ENCODE measurements around the gene SLC35F3.
"Not testable (repeated sequence)": the region's sequence is repeated elsewhere in the genome, so short reads cannot be mapped to it uniquely, and the experiment has no call there.

SLC35F3 gene

DNA sequence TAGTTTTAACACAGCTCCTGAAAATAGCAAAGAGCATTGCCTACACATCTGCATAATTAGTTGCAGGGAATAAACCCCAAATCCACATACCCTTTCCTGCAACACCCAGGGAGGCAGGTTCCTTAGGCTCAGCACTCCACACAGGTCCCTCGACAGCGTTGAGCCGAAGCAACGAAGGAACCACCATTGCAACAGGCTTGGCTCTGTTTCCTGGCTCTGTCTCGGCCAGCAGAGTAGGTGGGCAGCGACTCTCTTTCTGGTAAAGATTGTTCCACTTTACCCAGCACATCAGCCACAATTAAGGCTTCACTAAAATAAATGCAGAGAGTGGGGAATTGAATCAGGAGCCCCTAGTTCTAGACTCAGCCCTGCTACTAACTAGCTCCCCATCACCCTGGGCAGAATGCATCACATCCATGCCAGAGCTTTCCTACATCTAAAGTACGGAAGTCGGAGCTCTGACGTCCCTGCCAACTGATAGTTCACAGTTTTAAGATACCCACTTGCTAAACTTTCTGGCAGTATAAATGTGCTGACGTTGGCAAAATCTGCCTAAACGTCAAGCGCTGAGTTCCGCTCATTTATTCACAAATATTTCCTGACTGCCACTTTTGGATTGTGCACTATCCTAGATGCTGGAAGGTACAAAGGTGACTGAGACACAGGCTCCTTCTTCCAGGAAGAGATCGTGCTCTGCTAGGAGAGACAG is 389.8 kb downstream of the SLC35F3 start:
- DNase-seq (ENCODE audit: low spot score in 2 of 2) = no peak
- H3K27me3 Mint-ChIP-seq = peaks cover 18% of the 10 kb centered on the region
- peaks cover 9% of the 10 kb centered on the region for H3K9me3 Mint-ChIP-seq
- no peak overlapping the region for H3K4me3 Mint-ChIP-seq
- no peak for ATAC-seq (ENCODE audit: low read depth)
- H3K27ac Mint-ChIP-seq = no peak overlapping the region
- peaks cover 5% of the 10 kb centered on the region for H3K36me3 Mint-ChIP-seq
- no peaks in the 10 kb centered on the region for H3K4me1 Mint-ChIP-seq

DNA sequence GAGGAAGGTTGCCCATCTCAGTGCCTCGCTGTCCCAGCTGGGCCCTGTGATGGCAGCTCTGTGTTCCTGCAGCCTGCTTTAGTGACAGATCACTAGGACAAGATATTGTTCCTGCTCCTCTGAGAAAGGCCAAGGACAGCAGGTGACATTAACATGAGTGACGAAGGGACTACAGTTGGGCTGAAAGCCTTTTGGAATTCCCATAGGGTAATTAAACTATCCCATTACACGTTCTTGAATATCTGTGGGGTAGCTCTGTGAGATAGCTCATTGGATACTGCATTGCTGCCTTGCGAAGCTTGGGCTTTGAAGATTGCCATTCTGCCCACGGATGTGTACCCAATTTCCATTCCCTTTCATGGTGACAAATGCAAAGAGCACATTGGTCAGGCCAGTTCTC is 390.6 kb downstream of the SLC35F3 start:
- no peak overlapping the region for H3K27ac Mint-ChIP-seq
- DNase-seq (ENCODE audit: low spot score in 2 of 2) (no peak), ATAC-seq (ENCODE audit: low read depth) (no peak)
- peaks cover 3% of the 10 kb centered on the region for H3K9me3 Mint-ChIP-seq
- no peaks in the 10 kb centered on the region for H3K4me1 Mint-ChIP-seq
- peaks cover under 1% of the 10 kb centered on the region for H3K36me3 Mint-ChIP-seq
- H3K4me3 Mint-ChIP-seq = no peak overlapping the region
- peaks cover 16% of the 10 kb centered on the region for H3K27me3 Mint-ChIP-seq

DNA sequence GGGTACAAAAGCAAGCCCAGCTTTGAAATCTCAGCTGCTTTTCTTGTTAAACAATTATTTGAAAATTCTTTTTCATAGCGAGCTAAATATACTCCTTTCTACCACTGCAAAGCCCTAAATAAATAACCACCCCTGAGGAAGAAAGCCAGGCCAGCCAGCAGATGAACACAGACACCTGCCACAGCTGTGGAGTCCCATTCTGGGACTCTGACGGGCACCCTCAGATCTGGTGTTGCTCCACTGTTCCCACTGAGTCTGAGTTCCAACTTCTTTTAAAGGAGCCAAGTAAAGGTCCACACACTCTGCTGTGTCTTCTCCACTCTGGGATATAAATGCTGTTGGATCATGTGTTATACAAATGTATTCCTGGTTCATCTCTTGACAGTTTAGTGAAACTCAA is 391.1 kb downstream of the SLC35F3 start:
- H3K4me3 Mint-ChIP-seq = no peak overlapping the region
- no peak for DNase-seq (ENCODE audit: low spot score in 2 of 2)
- no peaks in the 10 kb centered on the region for H3K36me3 Mint-ChIP-seq
- H3K9me3 Mint-ChIP-seq = peaks cover 1% of the 10 kb centered on the region
- no peak overlapping the region for H3K27ac Mint-ChIP-seq
- ATAC-seq (ENCODE audit: low read depth) = no peak
- H3K4me1 Mint-ChIP-seq = no peaks in the 10 kb centered on the region
- H3K27me3 Mint-ChIP-seq = peaks cover 16% of the 10 kb centered on the region

- H3K36me3 Mint-ChIP-seq = no peaks in the 10 kb centered on the region
- no peak overlapping the region for H3K4me3 Mint-ChIP-seq
- H3K4me1 Mint-ChIP-seq = no peaks in the 10 kb centered on the region
- DNase-seq (ENCODE audit: low spot score in 2 of 2) (no peak), ATAC-seq (ENCODE audit: low read depth) (no peak)
- peaks cover 12% of the 10 kb centered on the region for H3K27me3 Mint-ChIP-seq
- no peak overlapping the region for H3K27ac Mint-ChIP-seq
- no peaks in the 10 kb centered on the region for H3K9me3 Mint-ChIP-seq
Observed at GRCh38 chr1:234296496-234296895, 392.0 kb downstream of the SLC35F3 start.

- H3K4me1 Mint-ChIP-seq = no peaks in the 10 kb centered on the region
- H3K4me3 Mint-ChIP-seq = no peak overlapping the region
- H3K36me3 Mint-ChIP-seq = no peaks in the 10 kb centered on the region
- no peaks in the 10 kb centered on the region for H3K9me3 Mint-ChIP-seq
- no peak overlapping the region for H3K27ac Mint-ChIP-seq
- peaks cover 12% of the 10 kb centered on the region for H3K27me3 Mint-ChIP-seq
- no peak for ATAC-seq (ENCODE audit: low read depth)
- no peak for DNase-seq (ENCODE audit: low spot score in 2 of 2)
Observed at GRCh38 chr1:234297668-234298067, 393.2 kb downstream of the SLC35F3 start.

GRCh38 chr1:234300096-234300495 is 395.6 kb downstream of the SLC35F3 start:
- Mint-ChIP-seq H3K27ac (no peak overlapping the region), H3K27me3 (peaks cover 14% of the 10 kb centered on the region), H3K9me3 (peaks cover 4% of the 10 kb centered on the region), H3K4me3 (no peak overlapping the region), H3K36me3 (no peaks in the 10 kb centered on the region), H3K4me1 (no peaks in the 10 kb centered on the region)
- DNase-seq (ENCODE audit: low spot score in 2 of 2) (no peak), ATAC-seq (ENCODE audit: low read depth) (no peak)

- DNase-seq (ENCODE audit: low spot score in 2 of 2); H3K27ac Mint-ChIP-seq; H3K27me3 Mint-ChIP-seq; H3K9me3 Mint-ChIP-seq; H3K4me3 Mint-ChIP-seq; ATAC-seq (ENCODE audit: low read depth); H3K4me1 Mint-ChIP-seq; H3K36me3 Mint-ChIP-seq: not testable (repeated sequence)
Observed at GRCh38 chr1:234301663-234302062, 397.2 kb downstream of the SLC35F3 start.

DNA sequence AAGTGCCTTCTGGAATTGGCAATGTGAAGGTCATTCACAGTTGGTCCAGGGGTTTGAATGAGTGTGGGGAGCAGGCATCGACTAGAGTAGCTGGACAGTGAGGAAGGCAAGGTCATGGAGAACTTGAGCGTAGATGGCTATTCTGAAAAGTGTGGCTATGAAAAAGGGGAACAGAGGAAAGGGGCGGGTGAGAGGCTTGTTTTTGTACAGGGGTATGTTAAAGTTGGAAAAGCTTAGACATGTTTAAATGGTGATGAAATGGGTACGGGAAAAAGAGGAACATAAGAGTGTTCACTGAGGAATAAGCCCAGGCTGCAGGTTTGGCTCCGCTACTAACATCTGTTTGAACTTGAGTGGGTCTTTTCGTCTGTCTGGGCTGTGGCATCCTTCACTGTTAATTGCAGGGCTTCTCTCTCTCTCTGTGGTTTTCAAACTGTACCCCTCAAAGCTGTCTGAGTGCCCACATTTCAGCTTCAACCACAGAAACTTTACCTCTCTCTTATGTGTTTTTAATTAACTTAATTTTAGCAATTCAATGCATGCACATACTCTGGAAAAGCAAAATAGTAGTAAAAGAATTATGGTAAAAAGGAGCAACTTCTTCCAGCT is 398.0 kb downstream of the SLC35F3 start:
- H3K9me3 Mint-ChIP-seq = peaks cover 4% of the 10 kb centered on the region
- H3K4me1 Mint-ChIP-seq = no peaks in the 10 kb centered on the region
- H3K27me3 Mint-ChIP-seq = peaks cover 7% of the 10 kb centered on the region
- no peaks in the 10 kb centered on the region for H3K36me3 Mint-ChIP-seq
- no peak for ATAC-seq (ENCODE audit: low read depth)
- no peak for DNase-seq (ENCODE audit: low spot score in 2 of 2)
- H3K27ac Mint-ChIP-seq = no peak overlapping the region
- H3K4me3 Mint-ChIP-seq = no peak overlapping the region

GRCh38 chr1:234303231-234303630 is 398.8 kb downstream of the SLC35F3 start:
- no peaks in the 10 kb centered on the region for H3K36me3 Mint-ChIP-seq
- H3K27me3 Mint-ChIP-seq = peaks cover 4% of the 10 kb centered on the region
- H3K9me3 Mint-ChIP-seq = peaks cover 4% of the 10 kb centered on the region
- ATAC-seq (ENCODE audit: low read depth) = no peak
- H3K4me1 Mint-ChIP-seq = no peaks in the 10 kb centered on the region
- H3K4me3 Mint-ChIP-seq = no peak overlapping the region
- no peak for DNase-seq (ENCODE audit: low spot score in 2 of 2)
- no peak overlapping the region for H3K27ac Mint-ChIP-seq

GRCh38 chr1:234307726-234308125 is 403.2 kb downstream of the SLC35F3 start:
- DNase-seq (ENCODE audit: low spot score in 2 of 2) = no peak
- no peak for ATAC-seq (ENCODE audit: low read depth)
- H3K36me3 Mint-ChIP-seq = no peaks in the 10 kb centered on the region
- H3K27me3 Mint-ChIP-seq = peaks cover 13% of the 10 kb centered on the region
- H3K4me3 Mint-ChIP-seq = no peak overlapping the region
- H3K27ac Mint-ChIP-seq = no peak overlapping the region
- H3K4me1 Mint-ChIP-seq = peaks cover 2% of the 10 kb centered on the region
- H3K9me3 Mint-ChIP-seq = peaks cover 4% of the 10 kb centered on the region

DNA sequence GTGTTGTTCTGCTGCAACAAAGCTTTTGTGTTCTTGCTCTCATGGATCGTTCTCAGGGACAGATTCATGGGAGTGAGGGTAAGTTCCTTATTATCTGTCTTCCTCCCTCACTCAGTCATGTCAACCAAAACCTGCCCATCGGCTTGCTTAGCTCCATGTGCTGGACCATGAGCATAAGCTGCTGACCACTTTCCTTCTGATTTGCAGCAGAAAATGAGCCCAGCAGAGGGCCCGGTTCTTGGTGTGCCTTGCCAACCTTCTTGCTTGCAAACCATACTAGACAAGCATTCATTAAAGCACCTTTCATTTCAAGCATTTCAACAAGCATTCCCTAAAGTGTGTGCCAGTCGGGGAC is 404.7 kb downstream of the SLC35F3 start:
- Mint-ChIP-seq H3K36me3 (no peaks in the 10 kb centered on the region), H3K4me1 (peaks cover 2% of the 10 kb centered on the region), H3K4me3 (no peak overlapping the region), H3K27me3 (peaks cover 11% of the 10 kb centered on the region), H3K9me3 (peaks cover 3% of the 10 kb centered on the region), H3K27ac (no peak overlapping the region)
- ATAC-seq (ENCODE audit: low read depth) (no peak), DNase-seq (ENCODE audit: low spot score in 2 of 2) (no peak)

DNA sequence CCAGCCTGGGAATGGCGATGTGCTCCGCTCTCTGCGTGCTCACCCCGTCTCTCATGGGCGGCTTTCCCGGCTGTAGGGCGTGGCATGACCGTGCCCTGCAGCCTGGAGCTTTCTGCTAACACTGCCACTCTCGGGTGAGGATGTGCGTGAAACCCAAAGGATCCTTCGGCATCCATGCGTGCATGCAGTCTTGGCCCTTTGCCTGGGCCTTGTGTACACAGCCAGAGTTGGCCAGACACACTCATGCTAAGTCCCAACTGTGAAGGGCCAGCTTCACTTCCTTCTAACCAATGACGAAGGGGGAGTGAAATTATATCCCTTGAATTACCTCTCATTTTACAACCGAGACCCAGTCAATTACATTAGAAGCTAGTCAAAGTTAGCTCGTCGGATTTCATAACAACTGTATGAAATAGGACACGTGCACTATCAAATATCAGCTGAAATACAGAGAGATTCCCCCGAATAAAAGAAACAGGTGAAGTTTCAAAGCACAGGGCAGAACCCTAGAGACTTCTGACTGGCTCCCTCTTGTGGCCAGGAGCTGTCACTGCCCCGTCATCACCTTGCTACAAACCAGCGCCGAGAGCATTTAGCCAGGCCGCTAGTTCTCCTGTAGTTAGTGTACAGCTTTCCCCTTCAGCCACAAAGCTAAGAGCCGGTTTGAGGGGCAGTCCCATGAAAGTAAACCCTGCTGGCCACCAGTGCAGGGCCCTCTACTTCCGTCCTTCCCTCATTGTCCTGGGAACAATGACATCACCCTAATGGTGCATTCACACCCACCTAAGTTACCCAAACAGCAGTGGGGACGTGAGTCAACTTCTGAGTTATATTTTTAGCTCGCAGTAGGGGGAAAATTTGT is 405.4 kb downstream of the SLC35F3 start:
- H3K27ac Mint-ChIP-seq = no peak overlapping the region
- no peaks in the 10 kb centered on the region for H3K9me3 Mint-ChIP-seq
- peaks cover 4% of the 10 kb centered on the region for H3K4me1 Mint-ChIP-seq
- peak overlapping the region; percentile 48 for H3K4me3 Mint-ChIP-seq
- H3K36me3 Mint-ChIP-seq = no peaks in the 10 kb centered on the region
- DNase-seq (ENCODE audit: low spot score in 2 of 2) (peak; percentile 63 to 68), ATAC-seq (ENCODE audit: low read depth) (peak; percentile 95)
- peaks cover 11% of the 10 kb centered on the region for H3K27me3 Mint-ChIP-seq

DNA sequence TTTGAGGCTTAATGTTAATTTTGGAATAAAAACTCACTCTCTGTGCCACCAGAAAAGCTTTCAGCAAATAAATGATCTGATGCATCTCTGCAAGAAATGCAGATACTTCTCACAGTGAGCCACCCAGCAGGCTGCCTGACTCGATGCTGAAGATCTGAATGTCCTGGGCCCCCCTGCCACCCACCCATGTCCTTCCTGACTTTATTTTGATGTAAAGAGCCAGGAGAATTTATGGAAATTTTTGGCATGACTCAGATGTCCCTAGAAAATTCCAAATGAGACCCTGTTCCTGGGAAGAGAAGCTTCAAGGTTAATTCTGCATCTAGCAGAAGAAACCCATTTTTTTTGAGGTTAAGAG is 406.0 kb downstream of the SLC35F3 start:
- H3K4me1 Mint-ChIP-seq = peaks cover 10% of the 10 kb centered on the region
- ATAC-seq (ENCODE audit: low read depth) = no peak

DNA sequence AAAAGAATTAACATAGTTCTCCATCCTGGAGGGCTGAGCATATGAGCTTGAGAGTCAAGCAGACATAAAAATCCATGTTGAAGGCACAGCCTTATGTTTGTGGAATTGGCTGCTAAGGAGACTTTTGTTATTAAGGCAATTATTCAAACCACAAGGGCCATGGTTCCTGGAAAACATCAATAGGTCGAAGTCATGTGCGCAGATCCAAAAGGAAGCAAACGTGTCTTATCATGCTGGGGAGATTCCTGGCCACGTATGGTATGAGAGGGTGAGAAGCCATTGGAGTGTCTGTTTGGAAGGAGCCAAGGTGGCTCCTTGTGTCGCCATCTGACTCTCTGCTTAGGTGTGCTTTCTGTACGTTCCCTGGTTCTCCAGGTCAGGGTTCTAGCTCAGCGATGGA is 406.9 kb downstream of the SLC35F3 start:
- H3K36me3 Mint-ChIP-seq = no peaks in the 10 kb centered on the region
- ATAC-seq (ENCODE audit: low read depth) (no peak), DNase-seq (ENCODE audit: low spot score in 2 of 2) (no peak)
- H3K4me1 Mint-ChIP-seq = peaks cover 13% of the 10 kb centered on the region
- H3K4me3 Mint-ChIP-seq = no peak overlapping the region
- H3K27me3 Mint-ChIP-seq = peaks cover 13% of the 10 kb centered on the region
- no peaks in the 10 kb centered on the region for H3K9me3 Mint-ChIP-seq
- no peak overlapping the region for H3K27ac Mint-ChIP-seq

More for the DNA sequence above, 406.0 kb downstream of the SLC35F3 start:
- Mint-ChIP-seq H3K4me3 (no peak overlapping the region), H3K36me3 (no peaks in the 10 kb centered on the region), H3K9me3 (no peaks in the 10 kb centered on the region), H3K27me3 (peaks cover 13% of the 10 kb centered on the region), H3K27ac (no peak overlapping the region)
- DNase-seq (ENCODE audit: low spot score in 2 of 2) = no peak

Measured in memory B cell (primary cell).